HG03558 (cell line): ENCODE data around the gene TCFL5.
"Not testable (repeated sequence)": the region's sequence is repeated elsewhere in the genome, so short reads cannot be mapped to it uniquely, and the experiment has no call there.

ENCODE experiments used
- ATAC-seq: cut with Tn5 transposase; IDR thresholded peaks from one replicate; pipeline ENCODE4 v1.9.1; 2021; ENCODE audit warnings: moderate number of reproducible peaks; ENCODE audit not compliant: unreplicated experiment; ENCODE audit errors: extremely low read depth

Gene TCFL5

GRCh38 chr20:62859721-62860120 is 1.9 kb downstream of the TCFL5 start:
- no peak for ATAC-seq

GRCh38 chr20:62858058-62858830 is 3.4 kb downstream of the TCFL5 start:
- no peak for ATAC-seq

GRCh38 chr20:62856931-62857619 is 4.5 kb downstream of the TCFL5 start:
- ATAC-seq: no peak

GRCh38 chr20:62855120-62855519 is 6.5 kb downstream of the TCFL5 start:
- no peak for ATAC-seq

GRCh38 chr20:62854121-62854520 is 7.5 kb downstream of the TCFL5 start:
- ATAC-seq: no peak

GRCh38 chr20:62853304-62853703 is 8.3 kb downstream of the TCFL5 start:
- ATAC-seq: not testable (repeated sequence)

GRCh38 chr20:62852841-62853240 is 8.8 kb downstream of the TCFL5 start:
- ATAC-seq: no peak

GRCh38 chr20:62852196-62852595 is 9.4 kb downstream of the TCFL5 start:
- no peak for ATAC-seq

- no peak for ATAC-seq
Observed at GRCh38 chr20:62850333-62850974, 11.2 kb downstream of the TCFL5 start.

GRCh38 chr20:62849431-62849830 is 12.2 kb downstream of the TCFL5 start:
- ATAC-seq: no peak

GRCh38 chr20:62848917-62849316 is 12.7 kb downstream of the TCFL5 start:
- ATAC-seq: not testable (repeated sequence)

- no peak for ATAC-seq
Observed at GRCh38 chr20:62846166-62846890, 15.3 kb downstream of the TCFL5 start.

GRCh38 chr20:62845416-62846160 is 16.0 kb downstream of the TCFL5 start:
- ATAC-seq: no peak

GRCh38 chr20:62844182-62844581 is 17.4 kb downstream of the TCFL5 start:
- no peak for ATAC-seq

- no peak for ATAC-seq
Observed at GRCh38 chr20:62843656-62844055, 18.0 kb downstream of the TCFL5 start.

GRCh38 chr20:62841705-62842212 is 19.9 kb downstream of the TCFL5 start:
- ATAC-seq: no peak

GRCh38 chr20:62840244-62841197 is 21.1 kb downstream of the TCFL5 start:
- no peak for ATAC-seq

- ATAC-seq: no peak
Observed at GRCh38 chr20:62839816-62840215, 21.8 kb downstream of the TCFL5 start.

- ATAC-seq: no peak
Observed at GRCh38 chr20:62839261-62839660, 22.4 kb downstream of the TCFL5 start.
